GM23338 (cell line): Measurements from ENCODE around the gene C19orf81.

Experiments used
- CREB1 ChIP-seq: fragments of 250-450 bp; sonication (Bioruptor Pico); IDR thresholded peaks from 2 replicates; pipeline ENCODE4 v1.5.0; 2020; ENCODE audit warnings: low read depth, mild to moderate bottlenecking, moderate library complexity
- EZH2 ChIP-seq: fragments of 200-600 bp; sonication (generic); IDR thresholded peaks from one replicate; pipeline ENCODE4 v1.8.0; 2017; ENCODE audit warnings: antibody characterized with exemption, mild to moderate bottlenecking, low read depth; ENCODE audit not compliant: unreplicated experiment
- EZH2phosphoT487 ChIP-seq: fragments of 200-600 bp; sonication (generic); IDR thresholded peaks from one replicate; pipeline ENCODE4 v1.8.1; 2018; ENCODE audit warnings: antibody characterized with exemption; ENCODE audit not compliant: unreplicated experiment
- JUNB ChIP-seq: IDR thresholded peaks from one replicate; pipeline ENCODE4 v1.6.1; 2016; ENCODE audit warnings: antibody characterized with exemption; ENCODE audit not compliant: unreplicated experiment
- NANOG ChIP-seq: IDR thresholded peaks from 2 replicates; pipeline ENCODE4 v1.6.1; 2016; ENCODE audit warnings: antibody characterized with exemption, borderline replicate concordance
- POLR2AphosphoS5 ChIP-seq: IDR thresholded peaks from 2 replicates; pipeline ENCODE4 v1.6.1; 2016; ENCODE audit warnings: antibody characterized with exemption, low read depth
- ZNF114 ChIP-seq: fragments of 250-450 bp; sonication (Bioruptor Pico); IDR thresholded peaks from 2 replicates; pipeline ENCODE4 v1.5.0; 2020; ENCODE audit warnings: mild to moderate bottlenecking, moderate library complexity
- TF ChIP-seq, protein P1 (sequence below), 2 experiments: fragments of 200-600 bp in 1 of 2; sonication (generic) in 1 of 2; conservative IDR thresholded peaks; 2 replicates each; pipeline versions ENCODE4 v1.5.1 to v1.6.1; 2016 to 2017; ENCODE audit warnings: antibody characterized with exemption in 2 of 2, low read depth in 2 of 2, mild to moderate bottlenecking in 2 of 2, moderate library complexity in 1 of 2
- TF ChIP-seq, protein P2 (sequence below): fragments of 250-450 bp; sonication (Bioruptor Pico); IDR thresholded peaks from 2 replicates; pipeline ENCODE4 v1.5.0; 2020; ENCODE audit warnings: mild to moderate bottlenecking, moderate library complexity
- TF ChIP-seq, protein P3 (sequence below): IDR thresholded peaks from one replicate; pipeline ENCODE4 v1.6.1; 2018; ENCODE audit warnings: antibody characterized with exemption; ENCODE audit not compliant: unreplicated experiment
- TF ChIP-seq, protein P4 (sequence below): IDR thresholded peaks from 2 replicates; pipeline ENCODE4 v1.6.1; 2016; ENCODE audit warnings: antibody characterized with exemption

DNA sequence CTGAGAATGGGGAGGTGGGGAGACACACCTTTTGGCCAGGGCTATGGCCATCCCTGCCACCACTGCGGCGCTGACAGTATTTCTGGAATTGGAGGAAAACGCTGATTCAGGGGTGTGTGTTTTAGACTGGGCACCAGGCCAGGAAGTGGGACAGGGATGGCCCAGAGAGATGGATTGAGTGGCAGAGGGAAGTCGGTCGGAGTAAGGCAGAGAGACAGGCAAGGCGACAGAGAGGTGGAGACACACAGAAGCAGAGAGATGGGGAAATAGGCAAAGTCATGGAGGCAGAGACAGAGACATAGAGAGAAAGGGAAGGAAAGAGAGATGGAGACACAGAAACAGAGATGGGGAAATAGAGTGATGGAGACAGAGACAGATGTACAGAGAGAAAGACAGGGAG lies 4.1 kb upstream of the C19orf81 start:
- TF ChIP-seq, protein P1, sequence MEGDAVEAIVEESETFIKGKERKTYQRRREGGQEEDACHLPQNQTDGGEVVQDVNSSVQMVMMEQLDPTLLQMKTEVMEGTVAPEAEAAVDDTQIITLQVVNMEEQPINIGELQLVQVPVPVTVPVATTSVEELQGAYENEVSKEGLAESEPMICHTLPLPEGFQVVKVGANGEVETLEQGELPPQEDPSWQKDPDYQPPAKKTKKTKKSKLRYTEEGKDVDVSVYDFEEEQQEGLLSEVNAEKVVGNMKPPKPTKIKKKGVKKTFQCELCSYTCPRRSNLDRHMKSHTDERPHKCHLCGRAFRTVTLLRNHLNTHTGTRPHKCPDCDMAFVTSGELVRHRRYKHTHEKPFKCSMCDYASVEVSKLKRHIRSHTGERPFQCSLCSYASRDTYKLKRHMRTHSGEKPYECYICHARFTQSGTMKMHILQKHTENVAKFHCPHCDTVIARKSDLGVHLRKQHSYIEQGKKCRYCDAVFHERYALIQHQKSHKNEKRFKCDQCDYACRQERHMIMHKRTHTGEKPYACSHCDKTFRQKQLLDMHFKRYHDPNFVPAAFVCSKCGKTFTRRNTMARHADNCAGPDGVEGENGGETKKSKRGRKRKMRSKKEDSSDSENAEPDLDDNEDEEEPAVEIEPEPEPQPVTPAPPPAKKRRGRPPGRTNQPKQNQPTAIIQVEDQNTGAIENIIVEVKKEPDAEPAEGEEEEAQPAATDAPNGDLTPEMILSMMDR (conservative IDR thresholded peaks at IDR 0.05; ENCODE audit: low read depth in 2 of 2): no peak
- TF ChIP-seq, protein P2, sequence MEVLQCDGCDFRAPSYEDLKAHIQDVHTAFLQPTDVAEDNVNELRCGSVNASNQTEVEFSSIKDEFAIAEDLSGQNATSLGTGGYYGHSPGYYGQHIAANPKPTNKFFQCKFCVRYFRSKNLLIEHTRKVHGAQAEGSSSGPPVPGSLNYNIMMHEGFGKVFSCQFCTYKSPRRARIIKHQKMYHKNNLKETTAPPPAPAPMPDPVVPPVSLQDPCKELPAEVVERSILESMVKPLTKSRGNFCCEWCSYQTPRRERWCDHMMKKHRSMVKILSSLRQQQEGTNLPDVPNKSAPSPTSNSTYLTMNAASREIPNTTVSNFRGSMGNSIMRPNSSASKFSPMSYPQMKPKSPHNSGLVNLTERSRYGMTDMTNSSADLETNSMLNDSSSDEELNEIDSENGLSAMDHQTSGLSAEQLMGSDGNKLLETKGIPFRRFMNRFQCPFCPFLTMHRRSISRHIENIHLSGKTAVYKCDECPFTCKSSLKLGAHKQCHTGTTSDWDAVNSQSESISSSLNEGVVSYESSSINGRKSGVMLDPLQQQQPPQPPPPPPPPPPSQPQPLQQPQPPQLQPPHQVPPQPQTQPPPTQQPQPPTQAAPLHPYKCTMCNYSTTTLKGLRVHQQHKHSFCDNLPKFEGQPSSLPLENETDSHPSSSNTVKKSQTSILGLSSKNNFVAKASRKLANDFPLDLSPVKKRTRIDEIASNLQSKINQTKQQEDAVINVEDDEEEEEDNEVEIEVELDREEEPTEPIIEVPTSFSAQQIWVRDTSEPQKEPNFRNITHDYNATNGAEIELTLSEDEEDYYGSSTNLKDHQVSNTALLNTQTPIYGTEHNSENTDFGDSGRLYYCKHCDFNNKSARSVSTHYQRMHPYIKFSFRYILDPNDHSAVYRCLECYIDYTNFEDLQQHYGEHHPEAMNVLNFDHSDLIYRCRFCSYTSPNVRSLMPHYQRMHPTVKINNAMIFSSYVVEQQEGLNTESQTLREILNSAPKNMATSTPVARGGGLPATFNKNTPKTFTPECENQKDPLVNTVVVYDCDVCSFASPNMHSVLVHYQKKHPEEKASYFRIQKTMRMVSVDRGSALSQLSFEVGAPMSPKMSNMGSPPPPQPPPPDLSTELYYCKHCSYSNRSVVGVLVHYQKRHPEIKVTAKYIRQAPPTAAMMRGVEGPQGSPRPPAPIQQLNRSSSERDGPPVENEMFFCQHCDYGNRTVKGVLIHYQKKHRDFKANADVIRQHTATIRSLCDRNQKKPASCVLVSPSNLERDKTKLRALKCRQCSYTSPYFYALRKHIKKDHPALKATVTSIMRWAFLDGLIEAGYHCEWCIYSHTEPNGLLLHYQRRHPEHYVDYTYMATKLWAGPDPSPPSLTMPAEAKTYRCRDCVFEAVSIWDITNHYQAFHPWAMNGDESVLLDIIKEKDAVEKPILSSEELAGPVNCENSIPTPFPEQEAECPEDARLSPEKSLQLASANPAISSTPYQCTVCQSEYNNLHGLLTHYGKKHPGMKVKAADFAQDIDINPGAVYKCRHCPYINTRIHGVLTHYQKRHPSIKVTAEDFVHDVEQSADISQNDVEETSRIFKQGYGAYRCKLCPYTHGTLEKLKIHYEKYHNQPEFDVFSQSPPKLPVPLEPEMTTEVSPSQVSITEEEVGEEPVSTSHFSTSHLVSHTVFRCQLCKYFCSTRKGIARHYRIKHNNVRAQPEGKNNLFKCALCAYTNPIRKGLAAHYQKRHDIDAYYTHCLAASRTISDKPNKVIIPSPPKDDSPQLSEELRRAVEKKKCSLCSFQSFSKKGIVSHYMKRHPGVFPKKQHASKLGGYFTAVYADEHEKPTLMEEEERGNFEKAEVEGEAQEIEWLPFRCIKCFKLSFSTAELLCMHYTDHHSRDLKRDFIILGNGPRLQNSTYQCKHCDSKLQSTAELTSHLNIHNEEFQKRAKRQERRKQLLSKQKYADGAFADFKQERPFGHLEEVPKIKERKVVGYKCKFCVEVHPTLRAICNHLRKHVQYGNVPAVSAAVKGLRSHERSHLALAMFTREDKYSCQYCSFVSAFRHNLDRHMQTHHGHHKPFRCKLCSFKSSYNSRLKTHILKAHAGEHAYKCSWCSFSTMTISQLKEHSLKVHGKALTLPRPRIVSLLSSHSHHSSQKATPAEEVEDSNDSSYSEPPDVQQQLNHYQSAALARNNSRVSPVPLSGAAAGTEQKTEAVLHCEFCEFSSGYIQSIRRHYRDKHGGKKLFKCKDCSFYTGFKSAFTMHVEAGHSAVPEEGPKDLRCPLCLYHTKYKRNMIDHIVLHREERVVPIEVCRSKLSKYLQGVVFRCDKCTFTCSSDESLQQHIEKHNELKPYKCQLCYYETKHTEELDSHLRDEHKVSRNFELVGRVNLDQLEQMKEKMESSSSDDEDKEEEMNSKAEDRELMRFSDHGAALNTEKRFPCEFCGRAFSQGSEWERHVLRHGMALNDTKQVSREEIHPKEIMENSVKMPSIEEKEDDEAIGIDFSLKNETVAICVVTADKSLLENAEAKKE: no peak
- TF ChIP-seq POLR2AphosphoS5: no peak
- TF ChIP-seq, protein P3, sequence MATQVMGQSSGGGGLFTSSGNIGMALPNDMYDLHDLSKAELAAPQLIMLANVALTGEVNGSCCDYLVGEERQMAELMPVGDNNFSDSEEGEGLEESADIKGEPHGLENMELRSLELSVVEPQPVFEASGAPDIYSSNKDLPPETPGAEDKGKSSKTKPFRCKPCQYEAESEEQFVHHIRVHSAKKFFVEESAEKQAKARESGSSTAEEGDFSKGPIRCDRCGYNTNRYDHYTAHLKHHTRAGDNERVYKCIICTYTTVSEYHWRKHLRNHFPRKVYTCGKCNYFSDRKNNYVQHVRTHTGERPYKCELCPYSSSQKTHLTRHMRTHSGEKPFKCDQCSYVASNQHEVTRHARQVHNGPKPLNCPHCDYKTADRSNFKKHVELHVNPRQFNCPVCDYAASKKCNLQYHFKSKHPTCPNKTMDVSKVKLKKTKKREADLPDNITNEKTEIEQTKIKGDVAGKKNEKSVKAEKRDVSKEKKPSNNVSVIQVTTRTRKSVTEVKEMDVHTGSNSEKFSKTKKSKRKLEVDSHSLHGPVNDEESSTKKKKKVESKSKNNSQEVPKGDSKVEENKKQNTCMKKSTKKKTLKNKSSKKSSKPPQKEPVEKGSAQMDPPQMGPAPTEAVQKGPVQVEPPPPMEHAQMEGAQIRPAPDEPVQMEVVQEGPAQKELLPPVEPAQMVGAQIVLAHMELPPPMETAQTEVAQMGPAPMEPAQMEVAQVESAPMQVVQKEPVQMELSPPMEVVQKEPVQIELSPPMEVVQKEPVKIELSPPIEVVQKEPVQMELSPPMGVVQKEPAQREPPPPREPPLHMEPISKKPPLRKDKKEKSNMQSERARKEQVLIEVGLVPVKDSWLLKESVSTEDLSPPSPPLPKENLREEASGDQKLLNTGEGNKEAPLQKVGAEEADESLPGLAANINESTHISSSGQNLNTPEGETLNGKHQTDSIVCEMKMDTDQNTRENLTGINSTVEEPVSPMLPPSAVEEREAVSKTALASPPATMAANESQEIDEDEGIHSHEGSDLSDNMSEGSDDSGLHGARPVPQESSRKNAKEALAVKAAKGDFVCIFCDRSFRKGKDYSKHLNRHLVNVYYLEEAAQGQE: no peak
- TF ChIP-seq EZH2: no peak
- no peak for TF ChIP-seq JUNB
- no peak for TF ChIP-seq EZH2phosphoT487
- no peak for TF ChIP-seq NANOG
- no peak for TF ChIP-seq CREB1 (CRISPR knock-in tag)
- TF ChIP-seq, protein P4, sequence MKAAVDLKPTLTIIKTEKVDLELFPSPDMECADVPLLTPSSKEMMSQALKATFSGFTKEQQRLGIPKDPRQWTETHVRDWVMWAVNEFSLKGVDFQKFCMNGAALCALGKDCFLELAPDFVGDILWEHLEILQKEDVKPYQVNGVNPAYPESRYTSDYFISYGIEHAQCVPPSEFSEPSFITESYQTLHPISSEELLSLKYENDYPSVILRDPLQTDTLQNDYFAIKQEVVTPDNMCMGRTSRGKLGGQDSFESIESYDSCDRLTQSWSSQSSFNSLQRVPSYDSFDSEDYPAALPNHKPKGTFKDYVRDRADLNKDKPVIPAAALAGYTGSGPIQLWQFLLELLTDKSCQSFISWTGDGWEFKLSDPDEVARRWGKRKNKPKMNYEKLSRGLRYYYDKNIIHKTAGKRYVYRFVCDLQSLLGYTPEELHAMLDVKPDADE: no peak
- no peak for TF ChIP-seq ZNF114 (CRISPR knock-in tag)
